A673 (cell line): Measurements from ENCODE around the gene MYL2.

Experiments used
- EZH2 ChIP-seq: fragments of 200-600 bp; sonication (generic); IDR thresholded peaks from 2 replicates; pipeline ENCODE4 v1.6.1; 2017; ENCODE audit warnings: borderline replicate concordance, low read depth, mild to moderate bottlenecking, mixed read lengths, antibody characterized with exemption, low read length; ENCODE audit not compliant: poor library complexity, severe bottlenecking
- TF ChIP-seq, protein P1 (sequence below): fragments of 300-800, 200-600 bp; sonication (generic); conservative IDR thresholded peaks from 2 replicates; pipeline ENCODE4 v1.5.1; 2017; ENCODE audit warnings: low read depth, mild to moderate bottlenecking, antibody characterized with exemption, low read length, moderate library complexity, mixed read lengths

DNA sequence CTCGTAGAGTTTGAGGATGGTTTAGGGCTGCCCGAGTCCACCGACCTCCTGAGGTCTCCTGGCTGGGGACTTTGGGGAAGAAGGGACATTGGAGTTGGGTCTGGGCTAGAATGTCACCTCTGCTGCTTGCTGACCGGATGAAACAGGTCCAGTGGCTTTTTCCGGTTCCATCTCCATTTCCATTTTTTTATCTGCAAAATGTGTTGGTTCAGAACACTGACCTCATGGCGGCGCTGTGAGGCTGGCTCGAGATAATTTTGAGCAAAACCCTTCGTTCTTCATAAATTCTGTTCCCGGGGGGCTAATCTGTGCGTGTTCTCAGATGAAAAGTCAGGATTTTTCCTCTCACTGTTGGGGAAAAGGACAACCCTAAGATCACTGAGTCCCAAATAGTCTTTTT is 11.7 kb upstream of the MYL2 start:
- TF ChIP-seq, protein P1, sequence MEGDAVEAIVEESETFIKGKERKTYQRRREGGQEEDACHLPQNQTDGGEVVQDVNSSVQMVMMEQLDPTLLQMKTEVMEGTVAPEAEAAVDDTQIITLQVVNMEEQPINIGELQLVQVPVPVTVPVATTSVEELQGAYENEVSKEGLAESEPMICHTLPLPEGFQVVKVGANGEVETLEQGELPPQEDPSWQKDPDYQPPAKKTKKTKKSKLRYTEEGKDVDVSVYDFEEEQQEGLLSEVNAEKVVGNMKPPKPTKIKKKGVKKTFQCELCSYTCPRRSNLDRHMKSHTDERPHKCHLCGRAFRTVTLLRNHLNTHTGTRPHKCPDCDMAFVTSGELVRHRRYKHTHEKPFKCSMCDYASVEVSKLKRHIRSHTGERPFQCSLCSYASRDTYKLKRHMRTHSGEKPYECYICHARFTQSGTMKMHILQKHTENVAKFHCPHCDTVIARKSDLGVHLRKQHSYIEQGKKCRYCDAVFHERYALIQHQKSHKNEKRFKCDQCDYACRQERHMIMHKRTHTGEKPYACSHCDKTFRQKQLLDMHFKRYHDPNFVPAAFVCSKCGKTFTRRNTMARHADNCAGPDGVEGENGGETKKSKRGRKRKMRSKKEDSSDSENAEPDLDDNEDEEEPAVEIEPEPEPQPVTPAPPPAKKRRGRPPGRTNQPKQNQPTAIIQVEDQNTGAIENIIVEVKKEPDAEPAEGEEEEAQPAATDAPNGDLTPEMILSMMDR, result peak; percentile 82
- TF ChIP-seq EZH2, result no peak
